BJ (cell line): ENCODE data around the gene KCNAB3. TPM values are rescaled to one million over a fixed set of nuclear protein-coding genes. Genes with fewer than 3 reads are reported as not detected.

Source experiments
- CTCF ChIA-PET: fragments of 350-600 bp; formaldehyde crosslinking; extraction: SDS; loops from one replicate; lab custom pipeline; 2021; ENCODE audit warnings: antibody characterized with exemption, inconsistent platforms; lab: Yijun Ruan, JAX
- POLR2A ChIA-PET: fragments of 300-600 bp; sonication (Branson Sonifier 250); formaldehyde crosslinking; extraction: SDS; loops from one replicate; lab custom pipeline; 2021; ENCODE audit warnings: antibody characterized with exemption; lab: Charles Lee
- DNase-seq: peaks from one replicate; pipeline ENCODE4 v3.0.0-alpha.2; 2011; ENCODE audit warnings: low read depth
- H3K27me3 ChIP-seq: 2 replicates; pipeline ENCODE4 v1.6.0; 2011; ENCODE audit warnings: low read length; ENCODE audit not compliant: control insufficient read depth, insufficient read depth
- H3K36me3 ChIP-seq: 2 replicates; pipeline ENCODE4 v1.5.1; 2011; ENCODE audit warnings: low read length; ENCODE audit not compliant: control insufficient read depth, insufficient read depth
- H3K4me3 ChIP-seq: 2 replicates; pipeline ENCODE4 v1.5.1; 2011; ENCODE audit warnings: low read depth, mild to moderate bottlenecking, control low read depth, low read length
- polyA plus RNA-seq: library from polyadenylated mRNA; depleted of rRNA; stranded (reverse); fragments of >200 nt; gene quantifications from 2 replicates; pipeline ENCODE4 v1.2.3, GENCODE V29; 2011
- TF ChIP-seq, protein P1 (sequence below): IDR thresholded peaks from 2 replicates; pipeline ENCODE4 v1.5.1; 2011; ENCODE audit warnings: low read depth, mild to moderate bottlenecking, control low read depth, inconsistent platforms, low read length, moderate library complexity; ENCODE audit not compliant: insufficient read depth

The KCNAB3 gene
- polyA plus RNA-seq, 1 experiment = 1.9 TPM

DNA sequence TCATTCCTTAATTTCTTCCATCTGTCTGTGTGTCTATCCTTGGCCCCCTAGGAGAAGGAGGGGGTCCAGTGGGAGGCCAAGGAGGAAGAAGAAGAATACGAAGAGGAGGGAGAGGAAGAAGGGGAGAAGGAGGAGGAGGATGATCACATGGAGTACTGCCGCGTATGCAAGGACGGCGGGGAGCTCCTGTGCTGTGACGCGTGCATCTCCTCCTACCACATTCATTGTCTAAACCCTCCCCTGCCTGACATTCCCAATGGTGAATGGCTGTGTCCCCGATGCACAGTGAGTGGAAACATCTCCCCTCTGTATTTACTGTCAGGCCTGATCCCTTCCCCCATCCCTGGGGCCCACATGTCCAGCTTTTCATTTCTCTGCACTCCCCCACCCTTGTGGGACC is 34.8 kb downstream of the KCNAB3 start:
- DNase-seq = no peak
- no peak overlapping the region for H3K4me3 ChIP-seq
- TF ChIP-seq, protein P1, sequence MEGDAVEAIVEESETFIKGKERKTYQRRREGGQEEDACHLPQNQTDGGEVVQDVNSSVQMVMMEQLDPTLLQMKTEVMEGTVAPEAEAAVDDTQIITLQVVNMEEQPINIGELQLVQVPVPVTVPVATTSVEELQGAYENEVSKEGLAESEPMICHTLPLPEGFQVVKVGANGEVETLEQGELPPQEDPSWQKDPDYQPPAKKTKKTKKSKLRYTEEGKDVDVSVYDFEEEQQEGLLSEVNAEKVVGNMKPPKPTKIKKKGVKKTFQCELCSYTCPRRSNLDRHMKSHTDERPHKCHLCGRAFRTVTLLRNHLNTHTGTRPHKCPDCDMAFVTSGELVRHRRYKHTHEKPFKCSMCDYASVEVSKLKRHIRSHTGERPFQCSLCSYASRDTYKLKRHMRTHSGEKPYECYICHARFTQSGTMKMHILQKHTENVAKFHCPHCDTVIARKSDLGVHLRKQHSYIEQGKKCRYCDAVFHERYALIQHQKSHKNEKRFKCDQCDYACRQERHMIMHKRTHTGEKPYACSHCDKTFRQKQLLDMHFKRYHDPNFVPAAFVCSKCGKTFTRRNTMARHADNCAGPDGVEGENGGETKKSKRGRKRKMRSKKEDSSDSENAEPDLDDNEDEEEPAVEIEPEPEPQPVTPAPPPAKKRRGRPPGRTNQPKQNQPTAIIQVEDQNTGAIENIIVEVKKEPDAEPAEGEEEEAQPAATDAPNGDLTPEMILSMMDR = no peak
- CTCF ChIA-PET = no interaction called here
- H3K36me3 ChIP-seq = peaks cover 58% of the 10 kb centered on the region
- POLR2A ChIA-PET = no interaction called here
- H3K27me3 ChIP-seq = no peaks in the 10 kb centered on the region

DNA sequence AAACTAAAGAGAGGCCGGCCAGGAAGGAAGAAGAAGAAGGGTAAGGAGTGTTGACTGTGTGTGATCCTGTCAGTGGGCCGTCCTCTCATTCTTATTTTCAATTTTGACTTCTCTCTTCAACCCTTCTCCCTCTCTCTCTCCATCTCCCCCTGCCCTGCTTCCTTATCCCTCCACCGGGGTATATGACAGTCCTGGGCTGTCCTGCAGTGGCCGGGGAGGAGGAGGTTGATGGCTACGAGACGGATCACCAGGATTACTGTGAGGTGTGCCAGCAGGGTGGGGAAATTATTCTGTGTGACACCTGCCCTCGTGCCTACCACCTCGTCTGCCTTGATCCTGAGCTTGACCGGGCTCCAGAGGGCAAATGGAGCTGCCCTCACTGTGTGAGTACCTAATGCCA is 35.4 kb downstream of the KCNAB3 start:
- CTCF ChIA-PET = no interaction called here
- H3K36me3 ChIP-seq = peaks cover 54% of the 10 kb centered on the region
- no peak for DNase-seq
- no peak overlapping the region for H3K4me3 ChIP-seq
- POLR2A ChIA-PET = no interaction called here
- H3K27me3 ChIP-seq = no peaks in the 10 kb centered on the region
- TF ChIP-seq, protein P1 = no peak

DNA sequence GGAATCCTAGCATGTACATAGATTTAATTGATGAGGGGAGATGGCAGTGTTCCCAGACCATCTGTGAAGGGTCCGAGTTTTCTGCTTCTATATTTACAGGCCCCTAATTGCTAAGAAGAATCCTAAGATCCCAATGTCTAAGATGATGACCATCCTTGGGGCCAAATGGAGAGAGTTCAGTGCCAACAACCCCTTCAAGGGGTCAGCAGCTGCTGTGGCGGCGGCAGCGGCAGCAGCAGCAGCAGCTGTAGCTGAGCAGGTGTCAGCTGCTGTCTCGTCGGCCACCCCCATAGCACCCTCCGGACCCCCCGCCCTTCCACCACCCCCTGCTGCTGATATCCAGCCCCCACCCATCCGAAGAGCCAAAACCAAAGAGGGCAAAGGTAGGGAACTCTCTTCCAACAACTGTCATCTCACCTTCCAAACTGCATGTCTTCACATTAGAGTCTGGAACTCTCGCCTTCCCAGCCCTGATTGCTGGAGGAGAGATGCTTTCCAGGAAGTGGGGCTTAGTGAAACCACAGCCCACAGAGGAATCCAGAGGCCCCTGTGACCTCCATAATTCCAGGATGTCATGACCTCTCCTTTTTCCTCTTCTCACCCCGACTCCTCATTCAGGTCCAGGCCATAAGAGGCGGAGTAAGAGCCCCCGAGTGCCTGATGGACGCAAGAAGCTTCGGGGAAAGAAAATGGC is 36.3 kb downstream of the KCNAB3 start:
- DNase-seq = no peak
- Histone ChIP-seq H3K36me3 (peaks cover 50% of the 10 kb centered on the region), H3K4me3 (no peak overlapping the region), H3K27me3 (no peaks in the 10 kb centered on the region)
- TF ChIP-seq, protein P1 = no peak
- ChIA-PET POLR2A (no interaction called here), CTCF (interaction anchor here (0.8 kb wide), 1 partner anchor 19 kb away, joined by 3 read pairs; no protein-coding TSS in a partner anchor)

DNA sequence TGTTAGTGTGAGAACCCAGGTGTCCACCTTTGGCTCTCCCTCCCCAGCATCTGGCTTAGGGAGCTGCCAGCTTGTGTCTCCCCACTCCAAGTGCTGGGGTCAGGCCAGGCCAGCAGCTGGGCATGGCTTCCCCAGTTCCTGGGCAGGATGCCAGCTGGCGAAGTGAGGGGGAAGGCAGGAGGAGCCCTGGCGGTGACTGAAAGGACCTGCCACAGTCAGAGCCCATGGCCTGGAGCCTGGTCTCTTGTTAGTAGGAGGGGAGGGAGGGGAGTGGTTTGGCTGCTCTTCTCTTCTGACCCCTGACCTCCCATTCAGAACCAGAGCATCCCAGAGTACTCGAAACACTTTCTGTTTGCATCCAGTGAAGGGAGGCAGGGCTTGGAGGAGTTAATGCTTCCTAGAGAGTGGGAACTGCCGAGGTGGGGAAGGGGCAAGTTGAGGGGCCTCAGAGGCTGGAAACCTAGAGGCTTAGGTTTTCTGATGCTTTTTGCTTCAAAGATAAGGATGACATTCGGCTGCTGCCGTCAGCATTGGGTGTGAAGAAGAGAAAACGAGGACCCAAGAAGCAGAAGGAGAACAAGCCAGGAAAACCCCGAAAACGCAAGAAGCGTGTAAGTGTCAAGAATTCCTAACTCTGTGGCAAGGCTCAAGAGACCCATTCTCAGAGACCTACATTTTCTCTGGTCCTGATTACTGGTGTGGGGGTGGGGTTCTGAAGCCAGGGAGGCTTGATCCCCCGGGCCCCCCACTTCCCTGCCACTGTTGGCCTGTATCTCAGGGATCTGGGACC is 40.3 kb downstream of the KCNAB3 start:
- Histone ChIP-seq H3K27me3 (no peaks in the 10 kb centered on the region), H3K36me3 (peaks cover 26% of the 10 kb centered on the region), H3K4me3 (no peak overlapping the region)
- TF ChIP-seq, protein P1 = peak; percentile 58
- ChIA-PET POLR2A (interaction anchor here (0.6 to 0.7 kb wide), 2 partner anchors 42 to 83 kb away, joined by 3 to 5 read pairs; partner anchors contain the start of genes CNTROB and TRAPPC1), CTCF (interaction anchor here (0.8 to 2.7 kb wide), 7 partner anchors 9 to 272 kb away, joined by 3 to 9 read pairs (median 4); partner anchors contain the start of gene RNF227)
- peak; percentile 40 for DNase-seq
